ENCODE results near the gene SIGLEC6. TPM values are rescaled to one million over a fixed set of nuclear protein-coding genes. Genes with fewer than 3 reads are reported as not detected.

The SIGLEC6 gene
- total RNA-seq, 1 donor from 2014 or later: 28.7 TPM

DNA sequence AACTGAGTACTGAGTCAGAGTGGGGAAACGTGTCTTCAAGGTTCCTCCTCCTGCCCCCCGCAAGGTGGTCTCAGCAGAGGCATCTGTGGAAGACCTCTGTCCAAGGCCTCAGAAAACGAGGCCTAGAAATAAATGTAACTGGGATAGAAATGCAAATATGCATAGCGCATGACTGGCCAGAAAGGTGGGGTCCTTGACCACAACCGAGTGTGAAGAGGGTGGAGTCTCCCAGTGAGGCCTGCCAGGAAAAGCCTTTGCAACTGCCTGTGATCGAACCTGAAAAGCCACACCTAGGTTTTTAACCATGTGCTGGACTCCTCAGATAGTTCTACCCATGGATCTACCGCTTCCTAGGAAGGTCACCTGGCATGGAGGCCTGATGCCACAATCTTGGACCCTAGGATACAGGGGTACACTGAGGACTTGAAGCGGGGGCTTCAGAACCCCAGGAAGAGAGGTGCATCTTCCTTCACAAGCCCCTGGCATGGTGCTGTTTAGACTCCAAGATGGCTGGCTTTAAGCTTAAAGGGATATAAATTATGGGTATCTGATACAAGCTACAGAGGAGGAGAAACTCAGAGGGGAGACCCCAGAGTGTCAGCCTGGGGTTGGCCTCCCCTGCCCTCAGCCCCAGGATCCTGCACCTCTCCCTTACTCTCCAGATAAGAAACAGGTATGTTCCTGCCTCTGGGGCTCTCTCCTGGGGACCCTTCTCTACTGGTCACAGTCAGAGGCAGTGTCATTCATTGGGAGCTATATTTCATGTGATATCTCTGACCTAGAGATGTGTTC lies 18.3 kb upstream of the SIGLEC6 start:
- peak overlapping the region; percentile 89 for H3K4me3 Mint-ChIP-seq
- DNase-seq: no peak
- H3K36me3 Mint-ChIP-seq (ENCODE audit: low read depth): peaks cover 7% of the 10 kb centered on the region
- peak; percentile 32 for ATAC-seq (ENCODE audit: low read depth)
- POLR2A ChIA-PET: interaction anchor here (0.6 to 2.0 kb wide), 6 partner anchors 16 to 1698 kb away, joined by 5 to 8 read pairs (median 6); partner anchors contain the start of genes SIGLEC10 and SIGLEC6
- no peaks in the 10 kb centered on the region for H3K27me3 Mint-ChIP-seq
- CTCF ChIA-PET: interaction anchor here (0.9 to 2.9 kb wide), 5 partner anchors 23 to 107 kb away, joined by 3 to 8 read pairs (median 4); no protein-coding TSS in a partner anchor
- peaks cover 97% of the 10 kb centered on the region for H3K4me1 Mint-ChIP-seq
- no peak for TF ChIP-seq CTCF (IDR thresholded peaks at IDR 0.05)
- no peaks in the 10 kb centered on the region for H3K9me3 Mint-ChIP-seq
- H3K27ac Mint-ChIP-seq: peak overlapping the region; percentile 96
- intact Hi-C loops (cut with micrococcal nuclease): loop anchor here (2.0 to 5.0 kb wide), 2 partner anchors 21 to 32 kb away; partner anchors contain the start of gene ZNF175

DNA sequence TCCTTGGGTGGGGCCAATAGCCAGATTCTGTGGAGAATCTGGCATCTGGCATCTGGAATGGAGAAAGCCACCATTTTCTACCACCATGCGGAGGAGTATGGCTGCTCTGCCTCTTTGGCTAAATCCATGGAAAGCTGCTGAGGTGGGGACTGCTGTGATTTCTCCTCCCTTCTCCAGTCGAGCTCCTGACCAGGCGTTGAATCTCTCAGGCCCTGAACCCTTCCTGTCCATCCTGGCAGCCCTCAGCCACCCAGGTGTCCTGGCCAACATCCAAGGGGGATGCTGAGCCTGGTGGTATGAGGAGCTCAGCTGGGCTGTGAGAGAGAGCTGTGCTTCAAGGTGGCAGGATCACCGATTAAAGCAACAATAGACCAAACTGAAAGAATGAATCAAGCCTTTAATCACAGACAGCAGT lies 17.4 kb upstream of the SIGLEC6 start:
- Mint-ChIP-seq H3K27me3 (no peaks in the 10 kb centered on the region), H3K36me3 (ENCODE audit: low read depth) (no peaks in the 10 kb centered on the region), H3K9me3 (no peaks in the 10 kb centered on the region), H3K4me1 (peaks cover 97% of the 10 kb centered on the region), H3K4me3 (peak overlapping the region; percentile 89), H3K27ac (peak overlapping the region; percentile 96)
- ATAC-seq (ENCODE audit: low read depth) (no peak), DNase-seq (no peak)
- ChIA-PET CTCF (interaction anchor here (1.2 to 2.9 kb wide), 4 partner anchors 34 to 108 kb away, joined by 3 to 19 read pairs (median 8); no protein-coding TSS in a partner anchor), POLR2A (interaction anchor here (1.7 to 2.0 kb wide), 2 partner anchors 17 to 131 kb away, joined by 5 to 6 read pairs; partner anchors contain the start of genes SIGLEC10 and SIGLEC6)
- intact Hi-C loops (cut with micrococcal nuclease): no loop called here
- no peak for TF ChIP-seq CTCF (IDR thresholded peaks at IDR 0.05)

- peak overlapping the region; percentile 82 for H3K27ac Mint-ChIP-seq
- H3K4me3 Mint-ChIP-seq: peak overlapping the region; percentile 57
- no peaks in the 10 kb centered on the region for H3K36me3 Mint-ChIP-seq (ENCODE audit: low read depth)
- DNase-seq: no peak
- ATAC-seq (ENCODE audit: low read depth): no peak
- H3K4me1 Mint-ChIP-seq: peaks cover 94% of the 10 kb centered on the region
- no peak for TF ChIP-seq CTCF (IDR thresholded peaks at IDR 0.05)
- H3K9me3 Mint-ChIP-seq: no peaks in the 10 kb centered on the region
- no peaks in the 10 kb centered on the region for H3K27me3 Mint-ChIP-seq
- CTCF ChIA-PET: interaction anchor here (1.2 to 2.9 kb wide), 3 partner anchors 33 to 106 kb away, joined by 3 to 19 read pairs (median 7); no protein-coding TSS in a partner anchor
- intact Hi-C loops (cut with micrococcal nuclease): no loop called here
- POLR2A ChIA-PET: interaction anchor here (1.0 to 2.0 kb wide), 4 partner anchors 17 to 154 kb away, joined by 3 to 6 read pairs (median 4); partner anchors contain the start of genes SIGLEC10 and SIGLEC6
These were observed 16.8 kb upstream of the SIGLEC6 start for GRCh38 chr19:51548213-51548651.

DNA sequence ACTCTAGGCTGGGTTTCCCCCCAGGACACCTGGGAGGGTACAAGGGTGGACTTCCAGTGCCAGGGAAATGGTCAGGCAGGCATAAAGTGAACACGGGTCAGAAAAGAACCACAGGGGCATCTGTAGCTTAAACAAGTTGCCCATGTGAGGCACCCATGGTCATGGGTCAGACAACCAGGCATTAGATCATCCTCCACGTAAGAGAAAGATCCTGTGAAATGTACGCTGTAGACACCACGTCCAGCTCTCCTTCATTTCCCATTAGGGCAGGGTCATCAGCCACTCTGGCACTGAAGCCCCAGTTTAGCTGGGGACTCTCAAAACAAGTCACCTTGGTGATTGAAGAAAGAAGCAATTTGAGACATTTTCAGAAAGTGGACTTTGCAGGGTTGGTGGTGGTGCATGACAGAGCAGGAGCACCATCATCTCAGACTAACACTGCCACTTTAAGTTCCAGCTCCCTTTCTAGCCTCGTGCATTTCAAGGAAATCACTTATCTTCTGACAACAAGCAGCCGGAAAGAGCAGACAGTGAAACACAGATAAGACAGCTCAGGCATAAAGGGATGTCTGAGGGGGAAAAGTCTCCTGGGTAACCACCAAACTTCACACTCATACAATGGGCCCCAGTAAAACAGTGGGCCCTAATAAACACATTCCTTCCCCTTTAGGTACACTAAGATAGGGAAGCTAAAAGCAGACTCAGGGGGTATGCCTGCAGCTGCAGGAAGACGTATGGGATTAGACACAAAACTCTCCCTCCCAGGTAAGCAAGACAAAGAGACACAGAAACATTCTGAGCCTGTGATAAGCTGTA lies 16.1 kb upstream of the SIGLEC6 start:
- CTCF ChIA-PET: interaction anchor here (1.4 to 2.9 kb wide), 3 partner anchors 32 to 109 kb away, joined by 3 to 19 read pairs (median 7); no protein-coding TSS in a partner anchor
- TF ChIP-seq CTCF (IDR thresholded peaks at IDR 0.05): no peak
- Mint-ChIP-seq H3K4me3 (peak overlapping the region; percentile 57), H3K4me1 (peaks cover 93% of the 10 kb centered on the region), H3K27me3 (no peaks in the 10 kb centered on the region), H3K36me3 (ENCODE audit: low read depth) (no peaks in the 10 kb centered on the region), H3K27ac (peak overlapping the region; percentile 82), H3K9me3 (no peaks in the 10 kb centered on the region)
- POLR2A ChIA-PET: interaction anchor here (0.8 to 2.0 kb wide), 5 partner anchors 12 to 154 kb away, joined by 3 to 6 read pairs (median 3); partner anchors contain the start of genes SIGLEC10 and SIGLEC6
- intact Hi-C loops (cut with micrococcal nuclease): no loop called here
- no peak for ATAC-seq (ENCODE audit: low read depth)
- no peak for DNase-seq

Measured in activated B cell treated with CpG ODN at 0.5 μM for 24 hours (primary cell).